ACC112 (cell line): ENCODE data around the gene SPOP.

Experiments
- H2AFZ ChIP-seq: fragments of 200-600 bp; sonication (generic); one replicate; pipeline ENCODE4 v1.6.0; 2017; ENCODE audit warnings: antibody characterized with exemption, low read length; ENCODE audit not compliant: unreplicated experiment
- H3K27ac ChIP-seq: fragments of 200-600 bp; sonication (generic); 2 replicates; pipeline ENCODE4 v1.5.1; 2014; ENCODE audit warnings: low read depth, mild to moderate bottlenecking, antibody characterized with exemption, low read length, moderate library complexity
- H3K27me3 ChIP-seq: fragments of 200-600 bp; sonication (generic); 2 replicates; pipeline ENCODE4 v1.6.1; 2014; ENCODE audit warnings: mild to moderate bottlenecking, antibody characterized with exemption, low read length, moderate library complexity, mixed read lengths; ENCODE audit not compliant: insufficient read depth
- H3K36me3 ChIP-seq: fragments of 200-600 bp; sonication (generic); 2 replicates; pipeline ENCODE4 v1.6.1; 2016; ENCODE audit warnings: mild to moderate bottlenecking, antibody characterized with exemption, low read length, moderate library complexity, mixed read lengths; ENCODE audit not compliant: insufficient read depth
- H3K4me1 ChIP-seq: fragments of 200-600 bp; sonication (generic); one replicate; pipeline ENCODE4 v1.6.1; 2016; ENCODE audit warnings: low read length, mixed read lengths; ENCODE audit not compliant: insufficient read depth, unreplicated experiment, control insufficient read depth
- H3K4me3 ChIP-seq: fragments of 200-600 bp; sonication (generic); 2 replicates; pipeline ENCODE4 v1.5.1; 2014; ENCODE audit warnings: mild to moderate bottlenecking, low read depth, low read length
- H3K79me2 ChIP-seq: fragments of 200-600 bp; sonication (generic); one replicate; pipeline ENCODE4 v1.6.0; 2016; ENCODE audit warnings: low read length; ENCODE audit not compliant: control insufficient read depth, unreplicated experiment, insufficient read depth

SPOP gene

DNA sequence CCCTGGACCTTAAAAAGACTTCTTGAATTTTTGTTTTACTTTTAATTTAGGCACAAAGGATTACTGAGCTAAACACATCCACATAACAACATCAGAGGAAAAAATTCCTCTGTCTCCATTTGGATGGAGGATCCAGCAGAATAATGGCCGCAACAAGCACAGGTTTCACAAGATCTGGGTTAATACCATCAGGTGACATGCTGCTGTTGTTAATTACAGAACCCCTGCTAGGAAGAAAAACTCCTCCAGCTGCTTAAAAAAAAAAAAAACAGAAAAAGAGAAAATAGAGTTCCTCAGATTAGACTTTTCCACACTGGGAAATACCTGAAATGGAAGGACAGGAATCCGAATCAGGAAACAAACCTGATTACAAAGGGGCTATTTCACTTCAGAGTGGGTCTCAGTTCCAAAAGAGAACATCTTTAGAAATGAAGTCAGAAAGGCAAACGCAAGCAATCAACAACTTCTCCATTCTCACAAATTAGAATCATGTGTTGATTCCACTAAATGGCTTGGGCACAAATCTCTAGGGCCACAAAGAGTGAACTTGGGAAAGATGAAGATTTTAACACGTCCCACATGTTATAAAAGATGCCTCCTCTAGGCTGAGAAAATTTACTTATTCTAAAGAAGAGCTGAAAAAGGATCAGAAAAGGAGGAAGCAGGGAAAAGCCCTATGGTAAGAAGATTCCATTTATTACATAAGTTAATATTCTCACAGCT lies 44.0 kb downstream of the SPOP start:
- no peaks in the 10 kb centered on the region for H3K27me3 ChIP-seq
- H3K27ac ChIP-seq: no peak overlapping the region
- no peak overlapping the region for H3K4me3 ChIP-seq
- H3K79me2 ChIP-seq: peaks cover 68% of the 10 kb centered on the region
- peaks cover 45% of the 10 kb centered on the region for H3K4me1 ChIP-seq
- H2AFZ ChIP-seq: no peak overlapping the region
- H3K36me3 ChIP-seq: peaks cover 5% of the 10 kb centered on the region

DNA sequence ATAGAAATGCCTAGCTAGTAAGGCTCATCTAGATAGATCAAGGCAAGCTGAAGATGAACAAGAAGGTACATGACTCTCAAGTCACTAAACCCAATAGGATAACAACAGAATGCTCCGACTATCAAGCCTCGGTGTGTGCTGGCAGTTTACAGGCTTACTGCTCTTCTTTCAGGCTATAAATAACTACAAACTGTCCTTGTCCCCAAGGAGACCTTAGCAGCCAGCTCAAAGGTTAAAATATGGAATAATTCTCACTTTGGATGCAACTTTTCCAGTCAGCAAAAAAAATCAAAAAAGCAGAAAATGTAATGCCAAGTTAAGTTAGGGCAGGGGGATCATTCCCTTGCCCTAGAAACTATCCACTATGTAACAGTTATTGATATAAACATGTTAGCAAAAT lies 44.6 kb downstream of the SPOP start:
- no peak overlapping the region for H3K27ac ChIP-seq
- H3K4me3 ChIP-seq: no peak overlapping the region
- peaks cover 69% of the 10 kb centered on the region for H3K79me2 ChIP-seq
- no peaks in the 10 kb centered on the region for H3K27me3 ChIP-seq
- H2AFZ ChIP-seq: no peak overlapping the region
- H3K36me3 ChIP-seq: no peaks in the 10 kb centered on the region
- H3K4me1 ChIP-seq: peaks cover 45% of the 10 kb centered on the region

DNA sequence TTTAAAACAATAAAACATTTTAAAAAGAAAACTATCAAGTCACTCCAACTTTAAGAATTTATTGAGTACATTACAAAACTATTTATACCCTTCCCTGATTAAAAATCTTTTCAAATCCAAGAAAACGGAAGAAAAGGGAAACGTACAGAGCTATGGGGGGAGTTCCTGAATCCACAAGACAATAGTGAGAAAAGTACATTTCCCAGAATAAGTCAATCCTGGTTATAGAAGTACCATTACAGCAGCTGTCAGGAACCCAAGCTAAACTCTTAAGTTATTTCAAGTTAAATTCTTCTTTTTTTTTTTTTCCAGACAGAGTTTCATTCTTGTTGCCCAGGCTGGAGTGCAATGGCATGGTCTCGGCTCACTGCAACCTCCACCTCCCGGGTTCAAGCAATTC lies 45.7 kb downstream of the SPOP start:
- H3K4me1 ChIP-seq: peaks cover 37% of the 10 kb centered on the region
- no peak overlapping the region for H3K4me3 ChIP-seq
- peaks cover 72% of the 10 kb centered on the region for H3K79me2 ChIP-seq
- no peaks in the 10 kb centered on the region for H3K27me3 ChIP-seq
- no peaks in the 10 kb centered on the region for H3K36me3 ChIP-seq
- H2AFZ ChIP-seq: no peak overlapping the region
- H3K27ac ChIP-seq: no peak overlapping the region

DNA sequence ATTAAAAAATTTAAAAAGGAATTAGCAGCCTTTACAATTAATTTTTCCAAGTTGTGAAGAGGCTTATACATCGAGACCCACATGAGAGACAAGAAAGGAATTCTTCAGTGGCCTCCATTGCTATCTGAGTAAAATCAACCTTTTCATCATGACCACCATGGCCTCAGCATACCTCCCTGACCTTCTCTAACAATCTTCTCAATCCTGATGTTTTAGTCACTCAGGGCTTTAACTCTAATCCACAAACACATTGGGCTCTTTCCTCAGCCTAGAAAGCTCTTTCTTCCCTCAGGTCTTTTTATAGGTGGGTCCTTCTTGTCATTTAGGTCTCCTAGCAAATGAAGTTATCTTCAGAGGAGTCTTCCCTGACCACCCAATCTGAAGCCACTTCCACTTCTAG lies 46.4 kb downstream of the SPOP start:
- H3K79me2 ChIP-seq: peaks cover 73% of the 10 kb centered on the region
- no peaks in the 10 kb centered on the region for H3K36me3 ChIP-seq
- H3K27me3 ChIP-seq: no peaks in the 10 kb centered on the region
- H3K27ac ChIP-seq: no peak overlapping the region
- H2AFZ ChIP-seq: no peak overlapping the region
- no peak overlapping the region for H3K4me3 ChIP-seq
- H3K4me1 ChIP-seq: peaks cover 29% of the 10 kb centered on the region

DNA sequence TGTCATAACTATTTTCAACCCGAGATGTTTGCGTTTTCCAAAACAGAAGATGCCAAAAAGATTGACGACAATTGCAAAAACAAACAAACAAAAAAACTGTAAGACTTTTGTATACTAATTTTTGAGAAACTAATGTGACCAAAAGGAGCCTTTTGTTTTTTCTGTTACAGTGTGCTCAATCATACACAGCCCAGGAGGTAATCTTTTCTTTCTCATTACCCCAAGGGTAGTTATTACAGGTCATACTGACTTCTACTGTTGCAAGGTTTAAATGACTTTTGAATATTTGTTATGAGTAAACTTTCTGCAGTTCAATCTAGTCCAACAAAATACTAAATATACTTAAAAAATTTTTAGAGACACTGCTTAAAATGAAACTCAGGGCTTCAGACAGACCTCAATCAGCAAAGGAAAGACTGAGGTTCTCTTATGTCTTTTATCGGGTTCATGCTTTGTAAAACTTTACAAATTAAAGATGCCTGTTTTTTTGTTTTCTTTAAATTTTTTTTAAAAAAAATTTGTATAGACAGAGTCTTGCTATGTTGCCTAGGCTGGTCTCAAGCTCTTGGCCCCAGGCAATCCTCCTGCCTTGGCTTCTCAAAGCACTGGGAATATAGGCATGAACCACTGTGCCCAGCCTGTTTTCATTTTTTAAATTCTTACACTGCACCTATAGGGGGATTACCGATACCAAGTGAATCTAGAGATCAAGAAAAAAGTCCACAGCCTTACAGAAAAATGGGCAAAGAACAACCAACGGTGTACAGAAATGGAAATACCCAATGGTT lies 47.6 kb downstream of the SPOP start:
- Histone ChIP-seq H3K27ac (no peak overlapping the region), H2AFZ (no peak overlapping the region), H3K4me3 (no peak overlapping the region), H3K4me1 (peaks cover 24% of the 10 kb centered on the region), H3K79me2 (peaks cover 75% of the 10 kb centered on the region), H3K27me3 (no peaks in the 10 kb centered on the region), H3K36me3 (no peaks in the 10 kb centered on the region)

DNA sequence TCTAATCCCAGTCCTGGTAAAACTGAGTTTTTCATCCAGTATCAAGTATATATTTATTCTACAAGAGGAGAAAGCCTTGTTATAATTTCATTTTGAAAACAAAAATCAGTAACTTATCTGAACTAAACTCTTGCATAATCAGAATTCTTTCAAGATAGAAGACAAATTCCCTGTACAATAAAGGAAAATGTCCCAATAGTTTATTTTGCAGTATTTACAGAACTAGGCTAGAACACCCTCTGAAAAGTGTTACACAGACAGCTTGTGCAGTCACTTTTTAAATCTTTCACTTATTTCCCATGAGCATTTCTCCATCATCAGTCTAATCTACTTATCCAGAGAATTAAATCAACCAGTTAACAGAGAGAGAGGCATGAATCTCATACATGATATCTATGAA lies 48.5 kb downstream of the SPOP start:
- Histone ChIP-seq H3K27ac (no peak overlapping the region), H3K36me3 (no peaks in the 10 kb centered on the region), H3K27me3 (no peaks in the 10 kb centered on the region), H3K4me1 (peaks cover 22% of the 10 kb centered on the region), H3K79me2 (peaks cover 71% of the 10 kb centered on the region), H2AFZ (no peak overlapping the region), H3K4me3 (no peak overlapping the region)

DNA sequence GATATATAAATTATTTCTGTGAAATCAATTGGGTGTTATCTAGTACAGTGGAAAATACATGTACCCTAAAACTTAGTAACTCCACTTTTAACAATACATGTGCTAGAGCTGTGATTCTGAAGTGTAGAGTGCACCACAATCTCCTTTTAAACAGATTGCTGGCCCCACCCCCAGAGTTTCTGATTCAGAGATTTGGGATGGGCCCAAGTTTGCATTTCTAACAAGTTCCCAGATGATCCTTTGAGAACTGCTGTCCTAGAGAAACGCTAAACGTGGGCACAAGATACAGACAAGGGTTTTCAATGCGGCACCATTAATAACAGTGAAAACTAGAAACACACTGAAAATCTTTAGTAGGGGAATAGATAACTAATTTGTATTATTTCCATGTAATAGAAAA lies 53.0 kb downstream of the SPOP start:
- H3K36me3 ChIP-seq: peaks cover 12% of the 10 kb centered on the region
- no peak overlapping the region for H2AFZ ChIP-seq
- H3K27me3 ChIP-seq: no peaks in the 10 kb centered on the region
- H3K4me3 ChIP-seq: no peak overlapping the region
- H3K4me1 ChIP-seq: peaks cover 13% of the 10 kb centered on the region
- H3K79me2 ChIP-seq: peaks cover 42% of the 10 kb centered on the region
- no peak overlapping the region for H3K27ac ChIP-seq

DNA sequence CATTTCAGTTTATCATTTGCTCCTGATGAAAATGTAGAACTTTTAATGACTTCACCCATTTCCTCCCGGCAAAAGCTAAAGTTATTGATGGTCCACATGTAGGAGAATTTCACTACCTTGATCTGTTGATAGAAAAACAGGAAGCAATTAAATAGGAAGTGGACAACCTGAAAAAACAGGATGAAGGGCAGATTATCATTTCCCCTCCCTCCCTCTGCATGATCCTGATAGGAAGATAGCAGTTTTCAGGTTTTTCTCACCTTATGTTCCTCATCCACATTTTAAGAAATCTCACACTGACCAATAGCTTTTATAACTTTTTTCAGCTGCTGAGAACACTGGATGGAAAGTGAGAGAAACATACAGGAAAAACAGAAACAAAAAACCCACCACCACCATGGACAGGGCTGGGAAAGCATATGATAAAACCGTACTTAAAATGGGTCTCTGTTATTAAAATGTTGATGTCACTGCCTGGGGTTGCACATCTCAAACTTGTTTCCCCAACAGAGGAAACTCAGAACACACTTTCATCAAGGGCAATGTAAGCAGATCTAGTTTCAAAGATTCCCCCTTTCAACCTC lies 55.9 kb downstream of the SPOP start:
- peaks cover 25% of the 10 kb centered on the region for H3K36me3 ChIP-seq
- peaks cover 17% of the 10 kb centered on the region for H3K79me2 ChIP-seq
- H2AFZ ChIP-seq: no peak overlapping the region
- H3K4me3 ChIP-seq: no peak overlapping the region
- H3K27ac ChIP-seq: no peak overlapping the region
- H3K4me1 ChIP-seq: peaks cover 8% of the 10 kb centered on the region
- H3K27me3 ChIP-seq: no peaks in the 10 kb centered on the region

DNA sequence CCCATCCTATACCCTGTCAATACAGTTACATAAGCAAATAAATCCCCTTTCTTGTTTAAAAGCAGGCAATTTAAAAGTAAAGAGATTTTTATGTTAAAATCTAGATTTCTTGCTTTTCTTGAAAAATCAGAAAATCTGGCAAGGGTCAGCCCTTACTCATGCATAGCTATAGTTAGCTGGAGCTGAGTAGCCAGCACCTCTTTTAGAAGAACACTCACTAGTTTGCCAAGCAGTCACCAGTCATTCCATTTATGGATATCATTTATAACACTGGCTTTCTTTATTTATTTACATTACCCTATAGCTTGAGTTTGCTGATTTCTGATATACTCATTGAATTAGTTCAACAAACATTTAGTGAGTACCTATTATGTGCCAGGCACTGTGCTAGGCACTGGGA lies 56.5 kb downstream of the SPOP start:
- H3K4me1 ChIP-seq: peaks cover 8% of the 10 kb centered on the region
- no peaks in the 10 kb centered on the region for H3K27me3 ChIP-seq
- no peak overlapping the region for H3K27ac ChIP-seq
- peaks cover 12% of the 10 kb centered on the region for H3K79me2 ChIP-seq
- no peak overlapping the region for H2AFZ ChIP-seq
- H3K4me3 ChIP-seq: no peak overlapping the region
- peaks cover 25% of the 10 kb centered on the region for H3K36me3 ChIP-seq

DNA sequence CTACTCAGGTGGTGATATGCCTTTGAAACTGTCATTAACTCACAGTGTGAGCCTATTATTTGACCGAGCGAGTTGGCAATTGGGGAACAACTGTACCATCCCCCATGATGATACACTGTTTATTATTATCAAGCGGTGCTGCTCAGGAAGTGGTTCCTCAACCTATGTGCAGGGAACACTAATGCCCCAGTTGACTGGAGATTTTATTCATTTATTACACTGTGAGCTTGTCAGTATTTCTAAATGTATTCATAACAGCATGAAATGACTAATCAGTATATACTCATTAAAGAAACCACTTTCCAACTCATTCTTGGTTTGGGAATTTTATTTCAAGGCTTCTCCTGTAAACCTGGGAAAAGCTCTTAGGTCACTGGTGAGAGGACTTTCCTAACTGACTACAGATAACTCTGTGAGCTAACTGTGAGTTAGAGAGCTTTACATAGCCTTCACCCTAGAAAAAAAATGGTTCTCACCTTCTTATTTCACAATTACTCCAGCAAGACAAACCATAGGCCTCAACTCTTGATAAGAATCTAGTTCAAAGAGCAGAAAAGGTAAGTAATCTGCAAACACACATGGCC lies 59.8 kb downstream of the SPOP start:
- peaks cover 25% of the 10 kb centered on the region for H3K36me3 ChIP-seq
- H3K27ac ChIP-seq: no peak overlapping the region
- H3K27me3 ChIP-seq: no peaks in the 10 kb centered on the region
- H3K4me3 ChIP-seq: no peak overlapping the region
- no peak overlapping the region for H2AFZ ChIP-seq
- no peaks in the 10 kb centered on the region for H3K79me2 ChIP-seq
- peaks cover 8% of the 10 kb centered on the region for H3K4me1 ChIP-seq
